Vagina (tissue), 2 donors: ENCODE measurements around the gene ZNF280A. TPM values are rescaled to one million over a fixed set of nuclear protein-coding genes. Genes with fewer than 3 reads are reported as not detected.

ENCODE experiments used
- DNase-seq, 2 donors: peaks; one replicate each; pipeline ENCODE4 v3.0.0-alpha.2; 2017; ENCODE audit errors: extremely low spot score in 2 of 2
- H3K27ac ChIP-seq: fragments of 200-600 bp; sonication (generic); one replicate; pipeline ENCODE4 v1.5.1; 2019
- H3K27me3 ChIP-seq: fragments of 200-600 bp; sonication (generic); one replicate; pipeline ENCODE4 v1.5.1; 2019
- H3K36me3 ChIP-seq, 2 donors: fragments of 200-600 bp; sonication (generic); one replicate each; pipeline ENCODE4 v1.5.1; 2017 to 2019
- H3K4me1 ChIP-seq: fragments of 200-600 bp; sonication (generic); one replicate; pipeline ENCODE4 v1.5.1; 2019
- H3K4me3 ChIP-seq, 2 donors: fragments of 200-600 bp; sonication (generic); 1 replicate in 1 of 2; 2 replicates in 1 of 2; pipeline ENCODE4 v1.5.1; 2016 to 2019
- H3K9me3 ChIP-seq: fragments of 200-600 bp; sonication (generic); one replicate; pipeline ENCODE4 v1.5.1; 2019
- POLR2A ChIP-seq, 2 donors: fragments of 450-650 bp; IDR thresholded peaks; one replicate each; pipeline ENCODE4 v1.6.1; 2017; ENCODE audit warnings: antibody characterized with exemption in 2 of 2, mild to moderate bottlenecking in 2 of 2, moderate library complexity in 2 of 2
- POLR2AphosphoS5 ChIP-seq, 2 donors: sonication (generic); formaldehyde crosslinking; IDR thresholded peaks; one replicate each; pipeline ENCODE4 v1.9.0; 2017; ENCODE audit warnings: antibody characterized with exemption in 2 of 2, mild to moderate bottlenecking in 2 of 2, low read depth in 1 of 2; ENCODE audit not compliant: insufficient read depth in 1 of 2
- intact Hi-C: fragments of 100-400 bp; cut with DNase I; formaldehyde crosslinking; loops from one replicate; pipeline ENCODE4 v1.15.1; 2023
- total RNA-seq: library from RNA; depleted of rRNA; stranded (reverse); fragments of >200 nt; gene quantifications from one replicate; pipeline ENCODE4 v1.2.3, GENCODE V29; 2016
- TF ChIP-seq, protein P1 (sequence below), 3 experiments: fragments of 450-650 bp in 2 of 3; fragments of 200-600 bp in 1 of 3; sonication (generic) in 1 of 3; IDR thresholded peaks; one replicate each; pipeline ENCODE4 v1.5.1; 2017 to 2019; ENCODE audit warnings: antibody characterized with exemption in 3 of 3, mild to moderate bottlenecking in 2 of 3, moderate library complexity in 2 of 3

The ZNF280A gene
- total RNA-seq, 1 donor from 2014 or later, result not detected

- Histone ChIP-seq H3K27ac (no peak overlapping the region), H3K27me3 (no peaks in the 10 kb centered on the region), H3K9me3 (no peaks in the 10 kb centered on the region), H3K4me1 (no peaks in the 10 kb centered on the region), H3K4me3 (no peak overlapping the region), H3K36me3 (no peaks in the 10 kb centered on the region)
- DNase-seq, result no peak
- no peak for TF ChIP-seq POLR2AphosphoS5 (IDR thresholded peaks at IDR 0.05; ENCODE audit: insufficient read depth in 1 of 2, low read depth in 1 of 2)
- TF ChIP-seq, protein P1, sequence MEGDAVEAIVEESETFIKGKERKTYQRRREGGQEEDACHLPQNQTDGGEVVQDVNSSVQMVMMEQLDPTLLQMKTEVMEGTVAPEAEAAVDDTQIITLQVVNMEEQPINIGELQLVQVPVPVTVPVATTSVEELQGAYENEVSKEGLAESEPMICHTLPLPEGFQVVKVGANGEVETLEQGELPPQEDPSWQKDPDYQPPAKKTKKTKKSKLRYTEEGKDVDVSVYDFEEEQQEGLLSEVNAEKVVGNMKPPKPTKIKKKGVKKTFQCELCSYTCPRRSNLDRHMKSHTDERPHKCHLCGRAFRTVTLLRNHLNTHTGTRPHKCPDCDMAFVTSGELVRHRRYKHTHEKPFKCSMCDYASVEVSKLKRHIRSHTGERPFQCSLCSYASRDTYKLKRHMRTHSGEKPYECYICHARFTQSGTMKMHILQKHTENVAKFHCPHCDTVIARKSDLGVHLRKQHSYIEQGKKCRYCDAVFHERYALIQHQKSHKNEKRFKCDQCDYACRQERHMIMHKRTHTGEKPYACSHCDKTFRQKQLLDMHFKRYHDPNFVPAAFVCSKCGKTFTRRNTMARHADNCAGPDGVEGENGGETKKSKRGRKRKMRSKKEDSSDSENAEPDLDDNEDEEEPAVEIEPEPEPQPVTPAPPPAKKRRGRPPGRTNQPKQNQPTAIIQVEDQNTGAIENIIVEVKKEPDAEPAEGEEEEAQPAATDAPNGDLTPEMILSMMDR (IDR thresholded peaks at IDR 0.05), result no peak
- TF ChIP-seq POLR2A (IDR thresholded peaks at IDR 0.05), result no peak
- intact Hi-C loops, result no loop called here
These were observed 28.2 kb upstream of the ZNF280A start for GRCh38 chr22:22548317-22548716.

GRCh38 chr22:22547692-22548300 is 27.7 kb upstream of the ZNF280A start:
- no peaks in the 10 kb centered on the region for H3K36me3 ChIP-seq
- no peak overlapping the region for H3K4me3 ChIP-seq
- TF ChIP-seq, protein P1 (IDR thresholded peaks at IDR 0.05), result no peak
- TF ChIP-seq POLR2A (IDR thresholded peaks at IDR 0.05), result no peak
- no peak for TF ChIP-seq POLR2AphosphoS5 (IDR thresholded peaks at IDR 0.05; ENCODE audit: insufficient read depth in 1 of 2, low read depth in 1 of 2)
- H3K27me3 ChIP-seq, result no peaks in the 10 kb centered on the region
- no peak for DNase-seq
- H3K4me1 ChIP-seq, result no peaks in the 10 kb centered on the region
- no peaks in the 10 kb centered on the region for H3K9me3 ChIP-seq
- no peak overlapping the region for H3K27ac ChIP-seq
- intact Hi-C loops, result no loop called here

- TF ChIP-seq POLR2AphosphoS5 (IDR thresholded peaks at IDR 0.05; ENCODE audit: insufficient read depth in 1 of 2, low read depth in 1 of 2) (no peak), POLR2A (IDR thresholded peaks at IDR 0.05) (no peak)
- TF ChIP-seq, protein P1 (IDR thresholded peaks at IDR 0.05), result no peak
- Histone ChIP-seq H3K4me1 (no peaks in the 10 kb centered on the region), H3K27me3 (no peaks in the 10 kb centered on the region), H3K9me3 (no peaks in the 10 kb centered on the region), H3K36me3 (no peaks in the 10 kb centered on the region), H3K4me3 (no peak overlapping the region), H3K27ac (no peak overlapping the region)
- no peak for DNase-seq
- intact Hi-C loops, result no loop called here
These were observed 27.2 kb upstream of the ZNF280A start for GRCh38 chr22:22547226-22547625.

DNA sequence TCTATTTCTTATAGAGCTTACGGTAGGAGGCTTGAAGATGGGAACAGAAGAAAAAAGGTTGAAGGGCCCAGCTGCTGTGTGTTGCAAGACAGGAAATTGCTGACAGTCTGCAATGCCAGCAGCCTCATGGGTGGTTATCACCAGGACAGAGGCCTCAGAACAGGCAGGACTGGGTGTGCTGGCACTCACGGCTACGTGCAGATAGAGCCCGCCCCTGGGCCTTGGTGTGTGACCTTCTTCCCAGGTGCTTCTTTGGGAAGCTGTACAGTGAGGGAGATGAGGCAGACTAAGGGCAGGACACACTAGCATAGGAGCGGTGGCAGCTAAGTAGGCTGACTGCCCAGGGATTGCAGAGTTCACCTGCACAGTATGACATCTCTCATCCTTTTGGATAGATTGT is 26.4 kb upstream of the ZNF280A start:
- Histone ChIP-seq H3K4me1 (no peaks in the 10 kb centered on the region), H3K4me3 (no peak overlapping the region), H3K36me3 (no peaks in the 10 kb centered on the region), H3K27ac (no peak overlapping the region), H3K27me3 (no peaks in the 10 kb centered on the region), H3K9me3 (no peaks in the 10 kb centered on the region)
- no peak for TF ChIP-seq POLR2A (IDR thresholded peaks at IDR 0.05)
- TF ChIP-seq, protein P1 (IDR thresholded peaks at IDR 0.05), result no peak
- TF ChIP-seq POLR2AphosphoS5 (IDR thresholded peaks at IDR 0.05; ENCODE audit: insufficient read depth in 1 of 2, low read depth in 1 of 2), result no peak
- intact Hi-C loops, result no loop called here
- no peak for DNase-seq

- Histone ChIP-seq H3K27ac (no peak overlapping the region), H3K36me3 (no peaks in the 10 kb centered on the region), H3K9me3 (no peaks in the 10 kb centered on the region), H3K4me1 (no peaks in the 10 kb centered on the region), H3K4me3 (no peak overlapping the region), H3K27me3 (no peaks in the 10 kb centered on the region)
- DNase-seq, result no peak
- intact Hi-C loops, result no loop called here
- TF ChIP-seq POLR2AphosphoS5 (IDR thresholded peaks at IDR 0.05; ENCODE audit: insufficient read depth in 1 of 2, low read depth in 1 of 2) (no peak), POLR2A (IDR thresholded peaks at IDR 0.05) (no peak)
- TF ChIP-seq, protein P1 (IDR thresholded peaks at IDR 0.05), result no peak
These were observed 25.0 kb upstream of the ZNF280A start for GRCh38 chr22:22545084-22545483.
